Kasumi-1 (cell line): ENCODE measurements around the gene MTX1.
"Not testable (repeated sequence)": the region's sequence is repeated elsewhere in the genome, so short reads cannot be mapped to it uniquely, and the experiment has no call there.

ENCODE experiments used
- DNase-seq, 2 experiments: peaks; one replicate each; lab custom pipeline; 2025; lab: John Stamatoyannopoulos, UW

The MTX1 gene

GRCh38 chr1:155235375-155235774 lies 26.9 kb downstream of the MTX1 start:
- DNase-seq = not testable (repeated sequence)

DNA sequence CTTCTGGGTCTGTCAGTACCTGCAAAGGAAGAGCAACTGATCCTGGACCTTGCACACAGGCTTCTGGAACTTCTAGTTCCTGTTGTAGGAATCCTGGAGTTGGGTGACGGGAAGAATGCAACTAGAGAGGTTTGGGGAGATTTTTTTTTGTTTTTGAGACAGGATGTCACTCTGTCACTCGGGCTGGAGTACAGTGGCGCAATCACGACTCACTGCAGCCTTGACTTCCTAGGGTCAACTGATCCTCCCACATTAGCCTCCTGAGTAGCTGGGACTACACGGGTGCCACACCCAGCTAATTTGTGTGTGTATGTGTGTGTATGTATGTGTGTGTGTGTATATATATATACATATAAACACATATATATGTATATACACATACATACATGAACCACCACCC lies 28.0 kb downstream of the MTX1 start:
- DNase-seq = no peak

DNA sequence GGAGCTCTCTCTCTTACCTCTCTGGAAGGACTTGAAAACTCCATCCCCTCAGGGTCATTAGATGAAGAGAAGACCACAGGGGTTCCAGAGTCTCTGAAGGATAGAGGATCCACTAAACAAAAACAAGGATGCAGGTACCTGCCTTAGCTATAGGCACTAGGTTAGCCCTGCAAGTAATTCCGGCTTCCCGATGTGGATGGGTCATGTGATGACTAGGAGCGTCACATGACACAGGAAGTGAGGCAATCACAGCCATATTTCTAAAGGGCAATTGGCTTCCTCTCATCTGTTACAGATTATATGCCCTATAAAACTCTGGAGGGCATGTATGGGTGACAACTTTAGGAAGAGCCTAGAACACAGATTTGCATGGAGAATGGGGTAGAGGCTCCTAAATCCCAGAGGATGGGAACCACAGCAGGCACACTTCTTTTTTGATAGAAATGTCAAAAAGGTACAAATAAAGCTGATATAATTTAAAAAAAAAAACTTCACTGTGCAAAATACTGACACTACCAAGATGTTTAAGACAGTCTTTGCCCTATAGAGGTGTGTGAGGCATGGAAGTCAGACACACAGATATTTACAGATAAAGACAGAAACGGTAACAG lies 32.7 kb downstream of the MTX1 start:
- peak; percentile 78 to 82 for DNase-seq

DNA sequence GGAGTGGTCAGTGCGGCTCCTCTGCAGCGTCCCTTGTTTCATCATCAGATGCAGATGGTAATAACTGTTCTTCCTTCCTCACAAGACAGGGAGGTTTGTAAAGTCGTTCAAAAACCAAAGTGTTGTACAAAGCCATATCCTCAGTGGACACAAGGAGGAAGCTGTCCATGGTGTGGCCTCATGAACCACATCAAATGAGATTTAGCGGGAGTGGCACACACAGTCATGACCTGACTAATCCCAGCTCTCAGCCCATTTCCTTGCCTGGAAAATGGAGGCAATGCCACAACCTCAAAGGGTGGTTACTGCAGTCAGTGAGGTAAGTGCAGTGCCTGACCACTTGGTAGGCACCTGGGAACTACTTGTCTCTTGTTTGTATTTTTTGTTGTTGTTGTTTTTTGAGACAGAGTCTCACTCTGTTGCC lies 33.4 kb downstream of the MTX1 start:
- DNase-seq = no peak

DNA sequence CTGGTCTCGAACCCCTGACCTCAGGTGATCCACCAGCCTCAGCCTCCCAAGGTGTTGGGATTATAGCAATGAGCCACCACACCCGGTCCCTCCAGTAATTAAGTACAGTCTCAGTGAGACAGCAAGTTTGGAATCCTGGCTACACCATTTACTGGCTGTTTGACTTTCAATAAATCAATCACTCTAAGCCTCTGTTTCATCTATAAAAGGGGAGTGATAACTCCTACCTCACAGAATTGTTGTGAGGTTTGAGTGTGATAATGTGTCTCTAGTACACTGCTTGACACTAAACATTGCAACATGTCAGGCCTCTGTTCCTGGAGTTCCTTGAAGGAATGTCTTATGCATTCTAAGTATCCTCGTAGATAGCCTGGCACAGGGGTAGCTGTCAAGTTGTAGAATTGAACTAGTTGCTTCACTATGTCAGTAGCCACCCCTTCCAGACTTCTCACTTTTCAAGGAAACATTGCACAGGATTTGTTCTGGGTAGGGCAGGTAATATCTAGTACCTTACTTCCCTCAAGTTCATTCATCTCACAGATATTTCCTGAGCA lies 34.4 kb downstream of the MTX1 start:
- DNase-seq = no peak

DNA sequence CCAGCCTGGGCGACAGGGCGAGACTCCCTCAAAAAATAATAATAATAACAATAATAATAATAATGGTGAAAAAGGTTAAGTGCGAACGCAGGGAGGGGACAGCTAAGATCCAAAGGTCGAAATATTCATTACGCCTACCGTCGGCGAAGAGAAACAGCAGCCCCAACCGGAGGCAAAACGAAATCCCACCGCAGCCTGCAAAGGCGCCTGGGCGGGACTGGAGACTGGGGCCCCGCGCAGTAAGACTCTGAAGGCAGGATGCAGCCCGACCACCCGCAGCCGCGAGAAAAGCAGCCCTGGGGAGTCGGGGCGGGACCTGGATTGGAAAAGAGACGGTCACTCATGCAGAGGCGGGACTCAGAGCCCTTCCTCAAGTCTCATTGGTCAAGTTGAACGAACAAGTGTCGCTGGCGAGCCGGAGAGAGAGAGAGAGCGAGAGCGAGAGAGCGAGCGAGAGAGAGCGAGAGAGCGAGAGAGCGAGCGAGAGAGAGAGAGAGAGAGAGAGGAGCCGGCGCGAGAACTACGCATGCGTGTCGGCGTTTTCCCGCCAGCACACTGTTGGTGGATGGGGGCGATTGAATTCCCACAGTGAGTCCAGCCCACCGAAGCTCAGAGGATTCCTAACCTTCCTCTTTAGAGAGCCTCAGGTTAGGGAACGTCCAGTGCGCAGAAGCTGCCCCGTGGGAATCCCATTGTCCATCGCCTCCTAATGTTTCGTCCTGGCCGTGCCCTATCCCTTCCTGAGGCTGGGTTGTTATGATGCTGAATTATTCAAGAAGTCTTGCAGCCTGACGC lies 36.1 kb downstream of the MTX1 start:
- DNase-seq = peak; percentile 98 to 99

DNA sequence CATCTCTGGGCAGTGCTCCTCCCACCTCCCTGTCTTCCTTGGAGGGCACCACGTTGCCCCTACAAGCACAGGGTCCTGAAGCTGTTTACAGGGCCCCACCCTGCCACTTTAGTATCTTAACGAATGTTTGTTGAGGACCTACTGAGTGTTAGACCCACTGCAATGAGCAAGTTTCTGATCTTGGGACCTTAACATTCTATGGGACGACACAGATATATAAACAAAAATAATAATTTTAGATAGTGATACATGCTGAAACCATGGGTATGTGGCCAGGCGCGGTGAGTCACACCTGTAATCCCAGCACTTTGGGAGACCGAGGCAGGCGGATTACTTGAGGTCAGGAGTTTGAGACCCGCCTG lies 36.6 kb downstream of the MTX1 start:
- no peak for DNase-seq

DNA sequence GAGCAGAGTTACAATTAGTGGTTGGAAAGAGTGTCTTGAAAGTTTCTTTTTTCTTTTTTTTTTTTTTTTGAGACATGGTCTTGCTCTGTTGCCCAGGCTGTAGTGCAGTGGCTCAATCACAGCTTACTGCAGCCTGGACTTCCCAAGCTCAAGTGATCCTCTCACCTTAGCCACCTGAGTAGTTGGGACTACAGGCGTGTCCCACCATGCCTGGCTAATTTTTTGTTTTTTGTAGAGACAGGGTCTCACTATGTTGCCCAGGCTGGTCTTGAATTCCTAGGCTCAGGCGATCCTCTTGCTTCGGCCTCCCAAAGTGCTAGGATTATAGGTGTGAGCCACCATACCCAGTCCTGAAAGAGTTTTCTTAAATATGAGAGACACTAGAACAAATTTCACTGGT lies 38.3 kb downstream of the MTX1 start:
- DNase-seq = not testable (repeated sequence)

- no peak for DNase-seq
Observed at GRCh38 chr1:155247667-155248553, 39.4 kb downstream of the MTX1 start.

GRCh38 chr1:155250246-155250632 lies 41.7 kb downstream of the MTX1 start:
- DNase-seq = no peak

- peak; percentile 94 to 96 for DNase-seq
Observed at GRCh38 chr1:155250633-155251449, 42.3 kb downstream of the MTX1 start.

GRCh38 chr1:155251566-155251965 lies 43.1 kb downstream of the MTX1 start:
- DNase-seq = no peak

- DNase-seq = peak; percentile 23 to 26
Observed at GRCh38 chr1:155253208-155253607, 44.7 kb downstream of the MTX1 start.

DNA sequence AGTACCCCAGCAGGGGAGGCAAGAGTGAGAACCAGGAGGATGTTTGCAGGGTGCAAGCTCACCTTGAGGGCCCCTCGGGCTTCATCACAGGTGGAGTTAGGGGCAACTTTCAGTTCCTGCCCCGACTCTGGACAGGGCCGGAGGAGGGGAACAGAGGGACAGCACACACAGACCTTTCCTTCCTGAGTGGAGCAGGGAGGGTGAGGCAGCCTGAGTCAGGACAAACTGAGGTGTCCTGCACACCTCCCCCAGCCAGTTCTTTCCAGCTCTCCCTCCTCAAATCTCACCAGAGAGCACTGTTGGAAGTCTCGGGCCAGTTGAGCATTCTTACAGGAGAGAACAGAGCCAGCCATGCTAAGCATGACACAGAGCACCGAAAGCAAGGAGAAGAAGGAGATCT lies 45.3 kb downstream of the MTX1 start:
- DNase-seq = no peak

- no peak for DNase-seq
Observed at GRCh38 chr1:155254228-155254713, 45.8 kb downstream of the MTX1 start.

DNA sequence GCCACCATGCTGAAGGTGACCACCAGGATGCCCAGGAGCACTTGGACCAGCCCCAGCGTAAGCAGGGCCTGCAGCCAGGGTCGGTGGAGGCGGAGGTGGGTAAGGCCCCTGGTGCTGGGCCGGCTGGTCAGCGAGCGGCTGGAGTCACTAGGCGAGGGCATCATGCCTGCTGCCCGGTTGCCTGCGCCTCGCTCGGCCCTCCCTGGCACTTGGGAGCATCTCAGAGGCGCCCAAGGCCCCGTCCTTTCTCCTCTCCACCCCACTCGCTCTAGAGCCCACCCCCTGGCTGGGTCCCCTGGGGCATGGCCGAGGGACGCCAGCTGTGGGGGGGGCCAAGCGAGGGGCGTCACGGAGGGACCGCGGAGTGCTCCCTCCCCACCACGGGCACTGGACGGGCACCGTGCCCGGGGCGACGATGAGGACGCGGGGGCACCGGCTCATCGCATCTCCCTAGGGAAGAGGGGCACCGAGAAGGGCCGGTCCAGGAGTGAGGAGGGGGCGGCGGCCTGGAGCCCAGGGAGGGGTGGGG lies 46.3 kb downstream of the MTX1 start:
- no peak for DNase-seq

DNA sequence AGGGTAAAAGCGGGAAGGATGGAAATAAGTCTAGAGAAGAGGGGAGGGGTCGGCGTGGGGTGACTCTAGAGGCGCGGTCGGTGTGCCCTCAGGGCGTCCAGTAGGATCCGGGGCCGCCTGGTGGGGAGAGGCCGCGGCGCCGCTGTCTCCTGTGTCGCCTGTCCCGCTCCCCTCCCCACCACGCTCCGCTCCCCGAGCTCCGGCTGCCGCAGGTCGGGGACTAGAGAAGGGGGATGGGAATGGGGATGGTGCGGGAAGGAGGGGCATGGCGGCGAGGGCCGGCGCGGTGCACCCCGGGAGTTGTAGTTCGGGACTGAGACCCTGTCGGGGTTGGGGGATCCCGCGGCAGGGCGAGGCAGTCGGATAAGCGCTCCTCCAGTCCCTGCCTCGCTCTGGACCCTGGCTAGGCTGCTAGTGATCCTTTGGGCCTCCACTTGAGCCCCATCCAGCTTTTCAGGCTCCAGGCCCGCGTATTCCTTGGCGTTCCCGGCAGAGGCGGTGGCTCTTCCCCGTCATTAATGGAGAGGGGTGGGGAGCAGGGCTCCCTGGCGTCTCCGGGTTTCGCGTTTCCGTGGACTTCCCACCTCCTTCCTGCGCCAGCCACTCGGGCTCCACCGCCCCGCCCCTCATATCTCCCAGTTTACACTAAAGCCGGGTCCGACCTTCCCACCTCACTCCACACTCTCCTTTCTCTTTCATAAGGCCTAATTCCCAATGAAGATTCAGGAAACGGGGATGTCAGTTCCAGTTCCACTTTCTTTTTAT lies 46.9 kb downstream of the MTX1 start, which contains the start of gene ENTREP3:
Gene ENTREP3 (minus strand): TSS at position 241 of the 765 bp plus-strand sequence. CDS start 606 bp downstream, outside the sequence.
- peak; percentile 62 to 76 for DNase-seq

- no peak for DNase-seq
Observed at GRCh38 chr1:155256058-155256852, 47.8 kb downstream of the MTX1 start.

DNA sequence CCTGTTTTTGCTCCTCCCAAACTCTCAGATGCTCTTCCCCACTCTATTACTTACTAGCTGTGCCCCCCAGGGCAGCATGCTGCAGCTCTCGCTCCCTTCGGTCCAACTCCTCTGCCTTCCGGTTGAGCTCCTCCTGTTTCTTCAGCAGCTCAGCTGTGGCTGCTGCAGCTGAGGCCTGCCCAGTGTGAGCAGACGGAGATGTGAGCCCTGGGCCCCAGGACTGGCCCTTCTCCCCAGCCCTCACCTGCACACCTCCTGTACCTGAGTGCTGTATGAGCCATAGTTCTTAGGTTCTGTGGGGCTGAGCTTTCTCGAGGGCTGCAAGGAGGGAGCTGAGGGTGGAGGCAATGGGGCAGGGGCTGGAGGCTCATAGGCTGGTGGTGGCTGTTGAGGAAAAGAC lies 51.8 kb downstream of the MTX1 start:
- DNase-seq = no peak
